HL-60/S4 treated with retinoic acid at 250 ng/mL for 4 days and 3 days (cell line): Measurements from ENCODE around the gene MCM3AP.

Experiments used
- in situ Hi-C: fragments of 300-500 bp; cut with MboI; formaldehyde crosslinking; loops from 2 replicates; pipeline ENCODE4 v1.7.0; 2022; ENCODE audit warnings: low sequenced_read_pairs

Gene MCM3AP

DNA sequence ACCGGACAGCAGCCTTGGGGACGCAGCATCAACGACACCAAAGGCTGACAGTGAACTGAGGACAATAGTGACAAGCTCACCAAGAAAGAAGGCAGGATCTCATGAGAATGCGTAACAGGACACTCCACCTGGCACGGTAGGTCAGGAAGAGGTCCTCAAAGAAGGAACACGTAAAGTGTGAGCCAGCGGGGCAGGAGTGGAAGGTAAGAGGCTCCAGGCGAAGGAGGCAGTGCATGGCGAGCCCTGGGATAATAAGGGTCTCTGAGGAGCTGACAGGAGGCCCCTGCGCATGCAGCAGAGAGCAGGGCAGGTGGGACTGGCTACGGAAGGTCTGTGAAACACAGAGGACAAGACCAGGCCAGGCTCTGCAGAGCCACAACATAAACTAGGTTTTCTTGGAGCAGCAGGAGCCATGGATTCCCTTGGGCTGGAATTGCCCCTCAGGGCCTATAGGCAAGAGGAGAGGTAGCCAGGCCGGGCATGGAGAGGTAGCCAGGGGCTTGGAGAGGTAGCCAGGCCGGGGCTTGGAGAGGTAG is 65.1 kb downstream of the MCM3AP start:
- in situ Hi-C loops, result no loop called here

DNA sequence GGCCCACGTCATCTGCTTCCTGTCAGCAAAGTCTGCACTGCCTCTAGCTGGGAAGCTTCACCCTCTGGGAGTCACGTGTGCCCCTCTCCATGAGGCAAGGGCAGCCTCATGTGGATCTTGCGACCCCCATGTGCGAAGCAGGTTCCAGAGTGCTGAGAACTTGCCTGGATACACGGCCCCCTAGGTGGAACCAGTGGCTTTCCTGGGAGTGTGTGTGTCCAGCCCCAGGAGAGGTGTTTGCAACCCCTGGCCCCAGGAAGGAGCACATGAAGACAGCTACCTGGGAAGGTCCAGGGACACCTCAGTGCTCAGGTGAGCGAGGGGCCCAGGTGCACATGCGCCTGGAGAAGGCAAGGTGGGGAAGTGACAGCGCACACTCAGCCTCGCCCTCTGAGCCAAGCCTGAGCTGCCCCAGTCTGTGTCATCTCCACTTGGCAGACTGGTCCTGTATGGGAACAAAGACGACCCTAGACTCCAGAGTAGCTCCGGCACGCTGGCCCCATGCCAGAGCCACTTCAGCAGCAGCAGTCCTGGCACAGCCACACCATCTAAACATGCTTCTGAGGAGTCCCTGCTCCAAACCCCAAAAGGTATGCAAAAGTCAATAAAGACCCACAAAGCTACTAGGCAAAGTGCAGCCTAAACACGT is 65.7 kb downstream of the MCM3AP start:
- in situ Hi-C loops, result no loop called here

DNA sequence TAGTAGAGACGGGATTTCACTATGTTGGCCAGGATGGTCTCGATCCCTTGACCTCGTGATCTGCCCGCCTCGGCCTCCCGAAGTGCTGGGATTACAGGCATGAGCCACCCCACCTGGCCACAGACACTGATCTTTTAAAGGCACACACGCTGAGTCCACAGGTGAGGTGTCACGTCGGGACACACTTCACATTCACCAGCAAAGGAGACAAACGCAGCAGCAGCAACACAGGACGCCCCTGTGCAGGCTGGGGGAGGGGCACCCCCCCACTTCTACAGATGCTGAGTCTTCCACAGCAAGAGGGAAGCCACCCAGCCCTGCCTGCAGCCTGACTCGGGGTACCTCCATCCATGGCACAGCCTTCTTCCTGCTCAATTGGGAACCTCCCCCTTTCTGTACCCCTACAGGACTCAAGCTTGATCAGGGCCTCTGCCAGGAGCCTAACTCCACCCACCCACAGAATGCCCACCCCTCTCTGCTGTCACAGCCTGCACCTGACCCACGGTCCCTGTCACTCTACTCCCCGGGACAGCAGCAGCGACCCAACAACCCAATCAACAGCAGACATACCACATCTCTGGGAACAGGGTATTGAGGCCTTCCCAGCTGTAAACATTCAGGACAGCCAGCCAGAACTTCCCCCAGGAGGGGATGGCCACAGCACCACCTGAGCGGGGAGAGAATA is 66.4 kb downstream of the MCM3AP start:
- in situ Hi-C loops, result no loop called here

DNA sequence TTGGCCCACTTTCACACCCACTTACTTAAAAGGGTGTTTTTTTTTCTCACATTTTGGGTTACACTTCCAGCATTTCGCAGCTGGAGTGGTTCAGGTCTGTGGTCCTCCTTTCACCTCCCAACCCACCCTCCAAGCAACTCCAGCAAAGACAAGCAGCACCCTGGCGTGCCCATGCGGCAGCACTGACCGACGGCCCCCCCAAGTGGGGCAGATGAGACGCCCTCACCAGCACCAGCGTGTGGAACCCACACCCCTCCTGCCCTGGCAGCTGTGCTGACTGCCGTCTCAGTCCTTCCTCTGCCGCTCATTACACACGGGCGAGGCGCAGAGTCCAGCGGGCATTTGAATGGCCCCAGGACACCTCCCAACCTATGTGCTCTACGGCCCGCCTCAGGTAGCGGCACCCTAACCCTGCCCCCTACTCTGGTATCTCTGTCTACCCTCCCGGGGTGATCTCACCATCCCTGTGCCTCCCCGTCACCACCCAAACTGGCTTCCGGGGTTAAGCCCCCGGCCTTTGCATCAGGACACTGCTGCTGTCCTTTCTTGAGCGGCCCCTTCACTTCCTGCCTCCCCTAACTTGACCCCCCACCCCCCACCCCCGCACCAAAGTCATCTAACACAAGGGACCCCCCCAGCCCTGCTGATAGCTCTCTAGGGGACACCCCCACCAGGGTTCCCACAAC is 67.8 kb downstream of the MCM3AP start:
- in situ Hi-C loops, result no loop called here

DNA sequence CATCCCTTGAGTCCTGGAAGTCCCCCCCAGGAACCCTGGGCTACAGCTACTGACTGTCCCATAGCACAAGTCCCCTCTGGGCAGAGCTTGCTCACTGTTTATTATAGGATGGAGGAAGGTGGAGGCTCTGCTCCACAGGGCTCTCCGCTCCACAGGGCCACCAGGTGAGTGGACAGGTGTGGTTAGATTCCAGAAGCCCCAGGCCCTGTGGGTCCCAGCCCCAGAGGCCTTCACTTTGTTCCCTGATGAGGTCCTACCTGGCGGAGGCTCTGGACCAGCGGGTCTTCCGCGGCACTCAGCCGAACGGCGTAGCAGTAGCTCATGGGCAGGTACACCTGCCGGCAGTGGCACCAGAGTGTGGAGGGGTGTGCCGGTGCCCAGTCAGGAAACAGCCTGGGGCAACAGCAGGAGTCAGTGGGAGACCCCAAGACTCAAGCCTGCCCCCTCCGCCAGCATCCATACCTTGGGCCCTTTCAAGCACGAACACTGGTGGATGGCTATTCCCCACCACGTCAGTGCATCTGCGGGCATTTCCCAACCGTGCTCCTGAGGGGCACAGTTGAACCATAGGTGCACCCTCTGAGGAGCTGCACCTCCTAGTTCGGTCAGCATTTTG is 69.2 kb downstream of the MCM3AP start:
- in situ Hi-C loops, result no loop called here

DNA sequence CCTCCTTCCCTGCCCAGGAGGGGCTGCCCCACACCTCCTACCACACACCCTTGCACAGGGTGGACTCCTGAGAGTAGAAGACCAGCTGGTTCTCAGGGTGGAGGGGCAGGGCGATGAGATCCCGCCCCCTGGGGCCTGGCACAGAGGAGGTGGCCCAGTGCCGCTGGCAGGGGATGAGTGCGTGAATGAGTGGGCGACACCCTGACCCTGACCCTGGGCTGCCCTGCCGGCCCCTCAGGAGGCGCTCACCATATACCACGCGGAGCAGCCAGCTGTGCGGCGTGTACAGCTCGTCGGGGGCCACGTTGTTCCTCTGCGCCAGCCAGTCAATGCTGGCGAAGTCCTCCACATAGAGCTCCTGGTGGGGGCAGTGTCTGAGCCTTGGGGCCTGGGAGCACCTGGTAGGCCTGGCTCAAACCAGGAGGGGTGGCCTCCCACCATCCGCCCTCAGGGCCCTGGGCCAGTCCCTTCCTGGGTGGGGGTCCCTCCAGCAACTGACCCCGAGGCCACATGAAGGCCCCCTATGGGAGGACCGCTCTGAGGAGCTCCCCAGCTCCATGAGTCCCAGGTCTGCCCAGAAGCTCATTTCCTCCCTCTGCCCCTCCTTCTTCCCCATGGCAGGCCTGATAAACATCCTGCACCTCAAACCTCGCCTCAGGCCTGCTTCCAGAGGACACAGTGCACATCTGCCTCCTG is 69.8 kb downstream of the MCM3AP start:
- in situ Hi-C loops, result no loop called here

DNA sequence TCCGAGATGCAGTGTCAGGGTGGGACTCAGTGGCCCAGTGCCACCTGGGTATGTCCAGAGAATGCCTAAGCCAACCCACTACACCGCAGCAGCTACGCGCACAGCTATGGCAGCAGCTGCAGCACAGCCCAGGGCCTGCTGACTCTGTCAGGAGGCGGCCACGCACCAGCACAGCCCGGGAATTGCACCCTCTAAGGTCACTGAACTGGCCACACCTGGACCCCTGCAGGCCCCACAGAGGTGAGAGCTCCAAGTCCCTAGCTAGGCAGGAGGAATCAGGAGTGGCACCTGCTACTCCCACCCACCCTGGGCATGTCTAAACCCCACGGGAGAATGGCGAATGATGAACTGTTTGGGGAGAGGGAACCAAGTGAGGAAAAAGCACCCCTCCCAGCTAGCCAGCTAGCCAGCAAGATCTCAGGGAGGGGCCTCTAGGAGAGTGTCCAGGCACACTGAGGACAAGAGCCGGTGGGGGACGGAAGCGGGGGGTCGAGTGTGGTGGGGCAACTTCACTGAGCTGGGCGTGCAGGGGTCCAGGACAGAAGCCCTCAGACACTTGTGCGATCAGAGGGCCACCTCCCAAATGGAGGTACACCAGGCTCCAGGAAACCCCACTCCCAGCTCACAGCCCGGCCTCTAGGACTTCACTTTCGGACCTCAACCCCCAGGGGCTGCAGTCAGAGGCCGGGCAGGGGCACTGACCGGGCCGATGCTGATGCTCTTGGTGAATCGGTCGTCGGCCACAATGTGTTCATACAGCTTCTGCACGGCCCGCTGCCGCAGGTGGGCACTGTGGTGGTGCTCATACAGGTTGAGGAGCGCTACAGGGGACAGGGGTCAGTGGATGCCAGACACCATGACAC is 70.7 kb downstream of the MCM3AP start:
- in situ Hi-C loops, result no loop called here

DNA sequence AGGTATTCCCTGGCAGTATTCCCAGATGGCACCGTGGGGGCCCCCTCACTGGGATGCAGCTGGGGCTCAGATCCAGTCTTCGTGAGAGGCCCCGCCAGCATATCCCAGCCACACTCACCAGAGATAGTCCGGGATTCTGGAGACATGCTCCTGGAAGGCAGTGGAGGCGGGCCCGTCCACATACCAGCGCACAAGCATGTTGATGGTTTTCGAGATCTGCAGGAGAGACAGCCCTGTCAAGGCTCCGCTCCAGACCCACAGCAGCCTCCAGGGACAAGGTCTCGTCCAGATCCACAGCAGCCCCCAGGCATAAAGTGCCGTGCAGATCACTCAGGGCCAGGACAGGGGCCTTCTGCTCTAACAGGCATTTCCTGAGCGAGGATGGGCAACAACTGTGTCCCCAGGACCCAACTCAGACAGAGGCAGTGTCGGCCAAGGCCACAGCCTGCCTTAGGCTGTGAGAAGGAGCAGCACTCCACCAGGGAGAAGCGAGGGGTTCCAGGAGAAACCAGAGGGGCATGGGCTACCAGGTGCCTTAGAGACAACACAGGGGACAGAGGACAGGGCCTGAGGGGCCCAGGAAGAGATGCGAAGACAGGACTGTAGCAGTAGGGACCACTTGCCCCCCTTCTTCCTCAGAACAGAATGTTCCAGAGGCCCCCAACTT is 71.7 kb downstream of the MCM3AP start:
- in situ Hi-C loops, result no loop called here

DNA sequence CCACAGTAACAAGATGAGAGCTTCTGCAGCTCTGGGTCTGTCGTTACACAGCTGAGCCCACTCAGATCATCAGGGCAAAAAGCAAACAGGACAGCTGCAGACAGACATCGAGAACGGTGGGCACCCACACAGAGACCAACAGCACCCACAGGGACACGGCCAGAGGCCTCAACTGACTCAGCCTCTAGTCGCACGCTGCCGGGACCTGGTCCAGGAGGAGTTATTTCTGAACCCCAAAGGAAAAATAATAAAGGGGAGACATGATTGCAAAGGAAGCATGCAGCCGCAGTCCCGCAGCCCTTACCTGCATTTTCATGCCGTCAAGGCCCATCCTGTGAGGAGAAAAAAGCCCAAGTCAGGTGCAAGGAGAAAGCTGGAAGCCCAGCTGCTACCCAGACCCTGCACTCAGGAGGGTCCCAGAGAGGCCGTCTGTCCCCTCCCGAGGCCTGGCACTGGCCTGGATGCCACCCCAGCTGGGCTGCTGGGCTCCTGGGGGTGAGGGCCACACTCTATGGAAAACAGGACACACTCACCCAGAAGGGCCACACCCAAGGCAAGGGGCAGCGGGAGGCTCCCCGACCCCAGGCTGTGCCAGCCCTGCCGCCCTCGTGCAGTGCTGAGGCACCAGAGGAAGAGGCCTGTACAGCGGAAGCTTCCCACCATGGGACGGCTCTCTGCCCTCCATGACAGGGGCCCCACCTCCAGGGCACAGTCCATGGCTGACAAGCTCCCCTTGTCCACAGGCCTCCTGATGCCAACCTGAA is 72.5 kb downstream of the MCM3AP start:
- in situ Hi-C loops, result no loop called here

DNA sequence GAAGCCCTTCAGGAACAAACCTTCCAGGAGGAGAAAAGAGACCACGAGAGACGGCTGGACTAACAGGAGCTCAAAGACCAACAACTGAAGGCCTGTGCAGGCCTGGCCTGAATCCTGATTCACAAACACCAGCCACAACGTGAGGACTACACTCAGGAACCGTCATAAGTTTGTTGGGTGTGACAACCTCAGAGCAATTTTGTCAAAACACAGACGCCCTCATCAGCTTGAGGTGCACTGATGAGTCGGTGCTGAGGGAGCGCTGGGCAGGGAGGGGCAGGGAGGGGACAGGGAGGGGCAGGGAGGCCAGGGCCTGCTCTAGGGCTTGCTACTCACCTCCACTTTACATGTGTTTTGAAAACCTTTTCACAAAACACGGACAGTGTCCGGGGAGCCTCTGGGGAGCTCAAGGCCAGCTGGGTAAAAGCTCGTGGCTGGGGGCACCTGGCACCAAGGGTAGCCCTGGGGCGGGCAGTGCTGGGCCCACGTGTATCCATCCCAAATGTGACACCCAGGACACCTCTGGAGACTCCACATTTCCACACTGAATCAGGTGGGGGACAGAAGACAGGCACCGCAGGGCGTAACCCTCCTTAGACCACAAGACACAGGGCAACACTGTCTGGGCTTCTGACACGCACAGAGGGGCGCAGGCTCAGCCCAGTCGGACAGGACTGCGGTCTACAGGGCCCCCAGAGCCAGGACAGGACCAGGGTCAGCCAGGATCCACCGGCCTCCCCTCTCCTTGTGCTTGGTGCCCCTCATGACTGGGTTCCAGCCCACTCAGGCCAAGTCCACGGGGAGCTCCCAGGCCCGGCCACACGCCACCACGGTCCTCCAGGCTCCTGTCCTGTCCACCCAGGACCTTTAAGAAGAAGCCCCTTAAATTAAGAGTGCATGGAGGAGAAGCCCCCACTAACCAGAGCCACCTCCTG is 73.4 kb downstream of the MCM3AP start:
- in situ Hi-C loops, result no loop called here

DNA sequence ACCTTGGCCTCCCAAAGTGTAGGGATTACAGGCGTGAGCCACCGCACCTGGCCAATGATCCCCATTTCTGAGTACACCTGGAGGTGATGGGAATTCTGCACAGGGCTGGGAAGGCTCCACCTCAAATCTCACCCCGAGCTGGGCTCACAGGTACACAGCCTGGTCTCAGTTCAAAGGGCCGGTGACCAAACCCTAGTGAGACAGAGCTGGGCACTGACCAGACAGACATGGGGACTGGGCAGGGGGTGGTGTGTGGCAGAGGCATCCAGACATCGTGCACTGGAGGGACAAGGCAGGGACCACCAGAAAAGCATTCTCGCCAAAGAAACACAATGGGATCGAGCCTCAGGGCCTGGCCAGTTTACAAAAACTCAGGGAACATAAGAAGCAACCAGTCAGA is 74.0 kb downstream of the MCM3AP start:
- in situ Hi-C loops, result no loop called here

DNA sequence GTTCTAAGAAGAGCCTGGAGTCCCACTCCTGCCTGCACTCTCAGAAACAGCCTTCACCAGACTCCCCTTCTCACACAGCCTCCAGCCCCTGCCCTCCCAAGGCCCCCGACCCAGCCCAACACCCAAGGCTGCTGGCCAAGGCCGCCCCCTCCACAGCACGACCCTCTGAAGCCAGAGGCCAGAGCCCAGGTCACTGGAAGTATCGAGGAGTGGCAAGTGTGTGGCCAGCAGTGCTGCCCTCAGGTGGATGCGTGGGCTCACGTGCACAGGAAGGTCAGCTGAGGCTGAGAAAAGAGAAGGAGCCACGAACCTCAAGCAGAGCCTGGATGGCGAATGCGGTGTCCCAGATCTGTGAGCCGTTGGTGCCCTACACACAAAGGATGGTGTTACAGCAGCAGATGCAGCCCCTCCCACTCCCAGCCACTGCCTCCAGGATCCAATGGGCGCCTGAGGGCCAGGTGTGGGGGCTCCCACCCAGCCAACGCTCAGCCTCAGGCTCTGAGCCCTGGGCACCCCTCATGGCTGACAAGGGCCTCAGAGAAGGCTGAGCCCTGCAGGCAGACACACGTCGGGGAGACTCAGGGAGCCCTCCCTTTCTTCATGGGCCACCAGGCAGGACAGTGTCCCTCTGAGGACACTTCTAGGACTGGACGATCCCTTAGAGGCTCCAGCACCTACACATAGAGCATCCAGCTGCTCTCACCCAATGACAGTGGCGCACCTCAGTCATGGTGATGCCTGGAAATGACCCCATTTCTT is 74.9 kb downstream of the MCM3AP start:
- in situ Hi-C loops, result no loop called here

DNA sequence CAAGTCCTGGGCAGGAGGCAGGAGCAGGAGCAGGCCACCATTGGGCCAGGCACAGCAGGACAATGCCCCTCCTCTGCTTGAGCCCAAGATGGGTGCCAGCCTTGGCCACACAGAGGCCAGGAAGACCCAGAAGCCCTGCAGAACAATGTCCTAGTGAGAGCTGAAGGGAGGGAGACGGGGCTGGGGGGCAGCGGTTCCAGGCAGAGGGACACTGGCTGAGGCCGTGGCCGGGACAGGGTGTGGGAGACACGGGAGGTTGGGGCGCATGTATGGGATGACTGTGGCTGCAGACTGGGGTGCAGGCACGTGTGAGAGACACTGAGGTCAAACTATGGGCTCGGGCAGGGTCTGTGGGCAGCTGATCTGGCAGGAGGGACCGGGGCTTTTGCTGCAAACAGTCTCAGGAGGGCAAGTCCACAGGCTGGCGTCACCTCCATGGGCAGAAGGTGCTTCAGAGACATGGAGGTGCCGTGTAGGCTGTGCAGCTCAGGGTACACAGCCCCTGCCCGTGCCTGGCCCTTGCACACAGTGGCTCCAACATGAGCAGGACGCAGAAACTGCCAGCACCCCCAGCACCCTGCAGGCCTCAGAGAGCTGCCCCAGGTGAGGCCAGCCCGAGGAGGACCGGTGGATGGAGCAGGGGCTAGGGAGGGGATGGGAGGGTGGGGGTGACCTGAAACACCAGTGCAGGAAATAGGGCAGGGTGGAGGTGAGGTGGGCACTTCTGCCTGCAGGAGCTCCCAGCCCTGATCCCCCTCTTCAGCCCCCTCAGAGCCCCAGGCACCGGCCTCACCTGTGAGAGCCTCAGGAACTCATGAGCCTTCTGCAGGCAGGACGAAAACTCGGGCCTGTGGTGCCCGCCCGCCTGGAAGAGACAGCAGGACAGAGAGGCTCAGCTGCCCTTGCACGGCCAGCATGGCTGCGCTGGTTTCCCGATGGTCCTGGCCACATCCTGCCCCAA is 76.4 kb downstream of the MCM3AP start:
- in situ Hi-C loops, result no loop called here

DNA sequence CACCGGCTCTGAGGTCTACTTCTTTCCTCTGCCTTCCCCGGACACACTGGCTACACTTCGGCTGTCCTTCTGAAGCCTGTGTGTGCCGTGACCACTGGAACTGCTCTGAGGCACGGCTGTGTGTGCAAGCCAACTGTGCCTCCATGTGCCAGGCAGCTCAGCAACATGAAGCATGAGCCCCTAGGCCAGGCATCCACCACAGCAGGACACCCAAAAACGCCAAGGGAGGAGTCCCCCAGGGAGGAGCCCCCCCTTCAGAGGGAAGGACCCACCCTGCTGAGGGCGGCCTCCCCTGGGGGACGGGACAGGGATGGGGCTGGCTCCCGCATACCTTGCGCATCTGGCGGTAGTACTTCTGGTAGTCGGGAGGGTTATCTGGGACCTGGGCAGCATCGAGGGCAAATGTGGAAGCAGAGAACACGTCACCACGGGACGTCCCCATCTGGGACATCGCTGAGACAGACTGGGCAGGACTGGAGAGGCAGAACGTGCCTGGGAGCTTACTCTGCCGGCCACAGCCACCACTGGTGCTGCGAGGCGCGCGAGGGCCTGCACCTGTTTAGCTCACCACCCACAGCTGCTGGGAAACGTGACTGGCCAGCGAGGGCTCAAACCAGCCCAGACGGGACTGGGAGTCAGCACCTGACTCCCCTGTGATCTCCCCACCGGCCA is 77.4 kb downstream of the MCM3AP start:
- in situ Hi-C loops, result no loop called here
